Spleen (tissue), 7 donors: ENCODE results near the gene EPDR1.

Experiments
- POLR2A ChIP-seq, 3 donors: fragments of 450-650 bp; IDR thresholded peaks; one replicate each; pipeline ENCODE4 v1.5.1; 2017; ENCODE audit warnings: antibody characterized with exemption in 3 of 3, mild to moderate bottlenecking in 1 of 3
- TF ChIP-seq, protein P1 (sequence below), 11 experiments: fragments of 200-600 bp in 7 of 11; fragments of 450-650 bp in 4 of 11; sonication (generic) in 4 of 11; IDR thresholded peaks in 8 of 11; conservative IDR thresholded peaks in 3 of 11; 1 replicate in 7 of 11; 2 replicates in 4 of 11; pipeline versions ENCODE4 v1.4.0 to v1.8.0; 2016 to 2021; ENCODE audit warnings: antibody characterized with exemption in 11 of 11, inconsistent platforms in 4 of 11, mild to moderate bottlenecking in 1 of 11
- donor health status: DM: no; HTN: no; CAD: no; lungs with moderate emphysema.
- donor health status: DM: no; HTN: no; CAD: no.
- donor health status: DM: no; HTN: no; CAD: no.

GRCh38 chr7:37984750-37985390 lies 64.4 kb downstream of the EPDR1 start:
- TF ChIP-seq, protein P1, sequence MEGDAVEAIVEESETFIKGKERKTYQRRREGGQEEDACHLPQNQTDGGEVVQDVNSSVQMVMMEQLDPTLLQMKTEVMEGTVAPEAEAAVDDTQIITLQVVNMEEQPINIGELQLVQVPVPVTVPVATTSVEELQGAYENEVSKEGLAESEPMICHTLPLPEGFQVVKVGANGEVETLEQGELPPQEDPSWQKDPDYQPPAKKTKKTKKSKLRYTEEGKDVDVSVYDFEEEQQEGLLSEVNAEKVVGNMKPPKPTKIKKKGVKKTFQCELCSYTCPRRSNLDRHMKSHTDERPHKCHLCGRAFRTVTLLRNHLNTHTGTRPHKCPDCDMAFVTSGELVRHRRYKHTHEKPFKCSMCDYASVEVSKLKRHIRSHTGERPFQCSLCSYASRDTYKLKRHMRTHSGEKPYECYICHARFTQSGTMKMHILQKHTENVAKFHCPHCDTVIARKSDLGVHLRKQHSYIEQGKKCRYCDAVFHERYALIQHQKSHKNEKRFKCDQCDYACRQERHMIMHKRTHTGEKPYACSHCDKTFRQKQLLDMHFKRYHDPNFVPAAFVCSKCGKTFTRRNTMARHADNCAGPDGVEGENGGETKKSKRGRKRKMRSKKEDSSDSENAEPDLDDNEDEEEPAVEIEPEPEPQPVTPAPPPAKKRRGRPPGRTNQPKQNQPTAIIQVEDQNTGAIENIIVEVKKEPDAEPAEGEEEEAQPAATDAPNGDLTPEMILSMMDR (IDR thresholded peaks at IDR 0.05 in 8 of 11, conservative IDR thresholded peaks at IDR 0.05 in 3 of 11) = no peak
- TF ChIP-seq POLR2A (IDR thresholded peaks at IDR 0.05) = no peak
